Measurements from ENCODE around the gene MSL1.
A peak's percentile ranks its signal among the peaks of the same experiment; 100 is the strongest.
"Not testable (repeated sequence)": the region's sequence is repeated elsewhere in the genome, so short reads cannot be mapped to it uniquely, and the experiment has no call there.

MSL1 gene

DNA sequence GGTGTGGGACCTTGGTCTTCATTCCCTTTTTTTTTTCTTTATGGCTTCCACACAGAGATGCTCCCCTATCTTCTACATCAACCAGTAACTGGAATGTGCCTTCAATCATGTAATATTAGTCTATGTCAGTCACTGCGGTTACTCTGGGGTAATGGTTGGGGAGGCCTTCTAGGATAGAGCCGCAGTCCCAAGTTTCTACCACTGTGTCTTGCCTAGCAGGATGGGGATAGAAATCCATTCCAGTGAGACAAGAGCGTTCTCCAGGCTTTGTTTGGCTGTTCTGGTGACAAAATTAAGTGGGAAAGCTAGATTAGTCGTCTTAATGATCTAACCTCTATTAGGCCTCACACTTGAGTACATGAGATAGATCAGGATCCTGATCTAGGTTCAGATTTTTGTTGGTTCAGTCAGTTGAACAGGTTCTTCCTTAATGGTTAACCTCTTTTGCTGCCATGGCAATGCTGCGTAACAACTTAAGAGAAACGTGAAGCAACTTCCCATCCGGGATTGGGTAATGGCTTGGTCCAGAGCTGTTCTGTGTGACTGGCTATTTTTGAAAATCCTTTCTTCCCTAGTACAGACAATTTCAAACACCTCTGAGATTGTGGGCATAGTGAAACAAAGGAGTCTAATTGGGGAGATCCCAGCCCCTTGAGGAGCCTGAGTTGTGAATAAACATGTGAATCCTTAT, 8.7 kb downstream of the MSL1 start:
- no peak for DNase-seq

DNA sequence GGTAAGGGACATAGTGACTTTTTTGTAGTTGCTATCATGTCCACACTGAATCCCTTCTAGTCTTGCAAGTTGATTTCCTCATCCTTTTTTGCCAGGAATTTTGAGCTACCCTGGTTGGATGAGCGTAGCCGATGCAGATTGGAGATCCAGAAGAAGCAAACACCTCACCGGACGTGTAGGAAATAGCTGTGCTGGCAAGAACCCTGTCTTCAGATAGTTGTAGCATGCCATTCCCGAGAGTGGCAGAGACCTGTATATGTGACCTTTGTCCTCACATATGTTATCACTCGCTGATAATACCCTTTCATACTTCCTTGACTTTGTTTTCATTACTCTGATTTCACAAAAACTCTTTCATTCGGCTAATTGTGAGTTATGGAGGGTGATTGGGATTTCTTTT, 12.4 kb downstream of the MSL1 start:
- no peak for DNase-seq

DNA sequence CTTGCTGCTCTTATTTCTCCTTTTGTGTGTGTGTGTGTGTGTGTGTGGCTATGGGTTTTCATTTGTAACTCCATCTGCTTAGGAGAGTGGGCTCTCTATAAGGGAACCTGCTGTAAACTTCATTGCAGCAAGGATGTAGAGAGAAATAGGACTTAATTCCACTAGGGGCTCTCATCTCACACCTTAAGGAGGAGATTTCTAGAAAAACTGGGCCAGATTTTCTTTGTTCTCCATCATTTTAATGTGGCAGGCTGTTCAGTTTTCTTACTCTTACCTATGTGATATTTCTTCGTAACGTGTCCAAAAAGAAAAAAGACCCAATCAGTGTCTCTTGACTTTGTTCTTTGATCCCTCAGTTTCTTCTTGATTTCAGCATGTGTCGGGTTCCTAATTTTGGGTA, 14.0 kb downstream of the MSL1 start:
- no peak for DNase-seq

DNA sequence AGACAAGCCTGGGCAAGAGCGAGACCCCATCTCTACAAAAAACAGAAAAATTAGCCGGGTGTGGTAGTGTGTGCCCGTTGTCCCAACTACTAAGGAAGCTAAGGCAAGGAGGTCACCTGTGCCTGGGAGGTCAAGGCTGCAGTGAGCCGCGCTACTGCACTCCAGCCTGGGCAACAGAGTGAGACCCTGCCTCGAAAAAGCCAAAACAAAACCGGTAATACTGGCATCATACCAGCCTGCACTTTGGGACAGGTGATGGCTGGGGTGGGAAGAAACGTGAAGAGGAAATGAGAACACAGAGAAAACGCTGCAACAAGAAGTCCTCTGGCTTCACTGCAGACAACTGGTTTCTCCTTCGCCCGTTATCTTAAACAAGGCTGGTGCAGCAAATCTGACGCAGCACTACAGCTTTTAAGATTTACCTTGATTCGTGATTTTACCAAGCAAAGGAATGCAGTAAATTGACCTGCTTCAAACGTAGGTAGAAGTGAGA, 17.8 kb downstream of the MSL1 start:
- DNase-seq = no peak

- DNase-seq = not testable (repeated sequence)
Measured at GRCh38 chr17:40143166-40143565, 21.4 kb downstream of the MSL1 start.

DNA sequence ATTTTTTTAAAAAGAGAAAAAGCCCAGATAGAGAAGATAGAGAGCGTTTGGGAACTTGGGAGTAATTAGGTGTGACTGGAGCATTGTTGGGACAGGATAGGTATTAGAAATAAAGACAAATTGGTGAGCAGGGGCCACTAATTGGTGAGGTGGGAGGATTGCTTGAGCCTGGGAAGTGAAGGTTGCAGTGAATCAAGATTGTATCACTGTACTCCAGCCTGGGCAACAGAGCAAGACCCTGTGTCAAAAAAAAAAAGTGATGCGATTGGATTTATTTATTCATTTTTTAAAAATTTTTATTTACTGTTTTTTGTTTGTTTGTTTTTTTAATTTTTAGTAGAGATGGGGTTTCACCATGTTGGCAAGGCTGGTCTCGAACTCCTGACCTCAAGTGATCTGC, 23.7 kb downstream of the MSL1 start:
- DNase-seq = no peak

DNA sequence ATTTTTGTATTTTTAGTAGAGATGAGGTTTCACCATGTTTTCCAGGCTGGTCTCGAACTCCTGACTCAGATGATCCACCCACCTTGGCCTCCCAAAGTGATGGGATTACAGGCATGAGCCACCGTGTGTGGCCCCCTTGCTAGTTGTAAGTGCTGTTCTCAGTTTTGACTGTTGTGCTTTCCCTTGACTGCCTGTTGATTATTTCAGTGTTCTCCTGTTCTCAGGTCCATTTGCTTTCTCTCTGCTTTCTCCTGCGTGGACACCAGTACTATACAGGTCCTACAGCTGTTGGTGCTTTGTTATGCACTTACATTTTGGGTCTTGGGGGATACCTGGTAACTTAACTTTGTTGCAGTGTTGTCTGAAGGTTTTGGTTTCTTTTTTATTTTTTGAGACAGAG, 26.8 kb downstream of the MSL1 start:
- no peak for DNase-seq

- DNase-seq = no peak
Measured at GRCh38 chr17:40150276-40150675, 28.5 kb downstream of the MSL1 start.

GRCh38 chr17:40151414-40151963, 29.7 kb downstream of the MSL1 start:
- DNase-seq = no peak

DNA sequence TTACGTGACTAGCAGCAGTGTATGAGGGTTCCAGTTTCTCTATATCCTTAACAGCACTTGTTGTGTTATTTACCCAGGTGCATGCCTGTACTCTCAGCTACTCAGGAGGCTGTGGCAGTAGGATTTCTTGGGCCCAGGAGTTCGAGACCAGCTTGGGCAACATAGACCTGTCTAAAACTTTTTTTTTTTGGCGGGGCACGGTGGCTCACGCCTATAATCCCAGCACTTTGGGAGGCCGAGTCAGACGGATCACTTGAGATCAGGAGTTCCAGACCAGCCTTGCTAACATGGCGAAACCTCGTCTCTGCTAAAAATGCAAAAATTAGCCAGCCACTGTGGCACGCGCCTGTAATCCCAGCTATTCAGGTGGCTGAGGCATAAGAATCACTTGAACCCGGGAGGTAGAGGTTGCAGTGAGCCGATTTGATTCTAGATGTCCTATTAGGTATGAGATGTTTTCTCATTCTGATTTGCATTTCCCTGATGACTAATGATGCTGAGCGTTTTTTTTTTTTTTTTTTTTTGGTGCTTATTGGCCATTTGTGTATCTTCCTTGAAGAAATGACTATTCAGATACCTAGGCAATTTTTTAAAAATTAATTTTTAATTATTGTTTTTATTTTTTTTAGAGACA, 31.9 kb downstream of the MSL1 start:
- no peak for DNase-seq

DNA sequence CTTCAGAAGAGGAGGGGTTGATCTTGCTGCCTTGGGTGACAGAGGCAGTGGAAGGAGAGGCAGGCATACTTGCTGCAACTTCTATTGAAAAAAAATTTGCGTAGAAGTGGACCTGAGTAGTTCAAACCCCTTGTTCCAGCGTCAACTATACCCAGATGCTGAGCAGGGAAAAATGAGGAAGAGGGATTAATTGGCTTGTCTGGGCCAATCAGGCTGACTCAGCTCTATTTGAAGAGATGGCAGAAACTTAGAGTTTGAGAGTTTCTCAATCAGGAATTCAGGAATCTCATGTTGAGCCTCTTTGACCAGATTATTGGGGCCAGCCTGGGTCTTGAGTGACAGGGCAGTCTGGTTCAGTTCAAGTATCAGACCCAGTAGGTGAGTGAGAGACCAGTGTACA, 36.2 kb downstream of the MSL1 start:
- no peak for DNase-seq

- DNase-seq = no peak
Measured at GRCh38 chr17:40158438-40159013, 36.8 kb downstream of the MSL1 start.

DNA sequence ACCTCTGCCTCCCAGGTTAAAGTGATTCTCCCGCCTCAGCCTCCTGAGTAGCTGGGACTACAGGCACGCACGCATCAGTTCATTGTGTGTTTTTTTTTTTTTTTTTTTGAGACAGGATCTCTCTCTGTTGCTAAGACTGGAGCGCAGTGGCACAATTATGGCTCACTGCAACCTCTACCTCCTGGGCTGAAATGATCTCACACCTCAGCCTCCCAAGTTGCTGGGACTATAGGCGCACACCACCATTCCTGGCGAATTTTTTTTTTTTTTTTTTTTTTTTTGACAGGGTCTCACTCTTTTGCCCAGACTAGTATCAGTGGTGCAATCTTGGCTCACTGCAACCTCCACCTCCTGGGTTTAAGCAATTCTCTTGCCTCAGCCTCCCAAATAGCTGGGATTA, 37.7 kb downstream of the MSL1 start:
- DNase-seq = no peak

- no peak for DNase-seq
Measured at GRCh38 chr17:40167685-40168261, 46.0 kb downstream of the MSL1 start.

DNA sequence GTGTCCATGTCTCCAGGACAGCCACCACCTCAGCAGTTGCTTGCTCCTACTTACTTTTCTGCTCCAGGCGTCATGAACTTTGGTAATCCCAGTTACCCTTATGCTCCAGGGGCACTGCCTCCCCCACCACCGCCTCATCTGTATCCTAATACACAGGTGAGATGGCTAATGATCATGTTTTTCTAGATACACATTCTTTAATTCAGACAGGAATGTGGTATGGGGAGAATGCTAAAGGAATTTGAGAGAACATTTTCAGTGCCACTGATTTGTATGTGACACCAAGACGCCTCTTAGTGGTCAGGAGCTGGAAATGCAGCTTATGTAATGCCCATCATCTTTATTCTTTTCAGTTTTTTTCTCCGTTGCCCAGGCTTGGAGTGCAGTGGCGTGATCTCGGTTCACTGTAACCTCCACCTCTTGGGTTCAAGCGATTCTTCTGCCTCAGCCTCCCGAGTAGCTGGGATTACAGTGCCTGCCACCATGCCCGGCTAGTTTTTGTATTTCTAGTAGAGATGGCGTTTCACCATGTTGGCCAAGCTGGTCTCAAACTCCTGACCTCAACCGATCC, 46.6 kb downstream of the MSL1 start:
- peak; percentile 83 for DNase-seq

DNA sequence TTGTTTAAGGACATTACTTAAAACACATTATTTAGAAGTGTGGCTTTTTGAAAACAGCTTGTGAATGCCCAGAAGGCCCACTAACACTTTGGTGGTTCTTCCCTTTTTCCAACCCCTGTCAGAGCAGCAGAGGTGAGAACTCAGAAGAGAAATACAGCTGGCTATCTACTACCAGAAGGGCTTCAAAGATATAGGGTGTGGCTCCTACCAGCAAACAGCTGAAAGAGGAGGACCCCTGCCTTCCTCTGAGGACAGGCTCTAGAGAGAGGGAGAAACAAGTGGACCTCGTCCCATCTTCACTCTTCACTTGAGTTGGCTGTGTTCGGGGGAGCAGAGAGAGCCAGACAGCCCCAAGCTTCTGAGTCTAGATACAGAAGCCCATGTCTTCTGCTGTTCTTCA, 48.6 kb downstream of the MSL1 start:
- no peak for DNase-seq

DNA sequence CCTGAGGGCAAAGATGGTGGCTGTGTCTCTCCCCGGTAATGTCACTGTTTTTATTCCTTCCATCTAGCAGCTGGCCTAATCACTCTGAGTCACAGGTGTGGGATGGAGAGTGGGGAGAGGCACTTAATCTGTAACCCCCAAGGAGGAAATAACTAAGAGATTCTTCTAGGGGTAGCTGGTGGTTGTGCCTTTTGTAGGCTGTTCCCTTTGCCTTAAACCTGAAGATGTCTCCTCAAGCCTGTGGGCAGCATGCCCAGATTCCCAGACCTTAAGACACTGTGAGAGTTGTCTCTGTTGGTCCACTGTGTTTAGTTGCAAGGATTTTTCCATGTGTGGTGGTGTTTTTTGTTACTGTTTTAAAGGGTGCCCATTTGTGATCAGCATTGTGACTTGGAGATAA, 50.0 kb downstream of the MSL1 start:
- no peak for DNase-seq

- DNase-seq = no peak
Measured at GRCh38 chr17:40173091-40173777, 51.5 kb downstream of the MSL1 start.

DNA sequence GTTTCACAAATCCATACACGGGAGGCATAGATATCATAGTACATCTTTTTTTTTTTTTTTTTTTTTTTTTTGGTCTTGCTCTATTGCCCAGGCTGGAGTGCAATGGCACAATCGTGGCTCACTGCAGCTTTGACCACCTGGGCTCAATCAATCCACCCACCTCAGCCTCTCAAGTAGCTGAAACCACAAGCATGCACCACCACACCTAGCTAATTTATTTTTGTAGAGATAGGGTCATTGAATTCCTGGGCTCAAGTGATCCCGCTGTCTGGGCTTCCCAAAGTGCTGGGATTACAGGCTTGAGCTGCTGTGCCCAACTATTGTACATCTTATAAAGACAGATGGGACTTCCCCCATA, 52.0 kb downstream of the MSL1 start:
- DNase-seq = no peak

- DNase-seq = no peak
Measured at GRCh38 chr17:40174514-40174913, 52.7 kb downstream of the MSL1 start.

GRCh38 chr17:40175928-40176753, 54.4 kb downstream of the MSL1 start:
- no peak for DNase-seq

GRCh38 chr17:40176754-40177110, 55.0 kb downstream of the MSL1 start:
- DNase-seq = no peak
